Posterior vena cava (tissue), 2 donors: ENCODE measurements around the gene PSTPIP1. TPM values are rescaled to one million over a fixed set of nuclear protein-coding genes. Genes with fewer than 3 reads are reported as not detected.
"Not testable (repeated sequence)": the region's sequence is repeated elsewhere in the genome, so short reads cannot be mapped to it uniquely, and the experiment has no call there.

Experiments used
- DNase-seq: peaks from one replicate; pipeline ENCODE4 v3.0.0-alpha.2; 2020; ENCODE audit warnings: low spot score
- intact Hi-C, 2 donors: fragments of 100-400 bp; cut with DNase I; formaldehyde crosslinking; loops; one replicate each; pipeline versions ENCODE4 v1.14.1 to v1.14.2; 2022 to 2023
- long read RNA-seq, 2 donors: library from polyadenylated mRNA; unstranded; transcript quantifications; one replicate each; pipeline ENCODE4 v2.0.0, GENCODE V29; 2020 to 2021
- total RNA-seq, 2 donors: library from RNA; stranded (reverse); fragmentation: NEBNext Ultra II Directional; extraction: Animal tissue kit (Norgen Biotek cat#: 25700); gene quantifications; one replicate each; pipeline ENCODE4 v1.2.1, GENCODE V29; 2021
- donor health status: DM: yes; HTN: yes; CAD: no.
- donor health status: DM: yes; HTN: yes; CAD: no.

Gene PSTPIP1
- 10 to 100 TPM; 12.9 to 18.1 TPM for total RNA-seq
- long read RNA-seq, donor 1, partial matches to known transcripts, result 1 of 4 reads
- long read RNA-seq, donor 1, other reads (novel, unspliced or antisense), result 2 of 4 reads
- long read RNA-seq, donor 2, transcript PSTPIP1-203 (15 exons, 1,896 nt), result major isoform, 9 of 13 reads
- long read RNA-seq, donor 2, partial matches to known transcripts, result 0 of 13 reads
- long read RNA-seq, donor 2, other reads (novel, unspliced or antisense), result 4 of 13 reads

GRCh38 chr15:76994971-76995945 is at the start of gene PSTPIP1:
PSTPIP1 (plus strand) TSS chr15:76995126; CDS start chr15:76995574, 448 bp downstream.
- DNase-seq, result peak; percentile 85
- intact Hi-C loops, result no loop called here

GRCh38 chr15:76945494-76946093 is 49.3 kb upstream of the PSTPIP1 start:
- intact Hi-C loops, result no loop called here
- no peak for DNase-seq

- DNase-seq, result no peak
- intact Hi-C loops, result no loop called here
Measured at GRCh38 chr15:76947454-76947853, 47.5 kb upstream of the PSTPIP1 start.

- intact Hi-C loops, result no loop called here
- no peak for DNase-seq
Measured at GRCh38 chr15:76951220-76951619, 43.7 kb upstream of the PSTPIP1 start.

DNA sequence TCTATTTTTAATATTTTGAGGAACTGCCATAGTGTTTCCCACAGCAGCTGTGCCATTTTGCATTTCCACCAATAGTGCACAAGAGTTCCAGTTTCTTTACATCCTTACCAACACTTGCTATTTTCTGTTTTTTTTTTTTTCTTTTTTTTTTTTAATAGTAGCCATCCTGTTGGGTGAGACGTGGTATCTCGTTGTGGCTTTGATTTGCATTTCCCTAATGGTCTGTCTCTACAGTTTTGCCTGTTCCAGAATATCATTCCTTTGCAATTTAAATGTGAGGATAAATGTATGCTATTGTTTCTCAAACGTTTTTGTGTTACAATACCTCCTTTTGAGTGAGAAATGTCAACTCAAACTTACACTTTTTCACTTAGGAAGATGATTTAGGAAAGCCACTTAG is 41.0 kb upstream of the PSTPIP1 start:
- intact Hi-C loops, result no loop called here

GRCh38 chr15:76954744-76955143 is 40.2 kb upstream of the PSTPIP1 start:
- DNase-seq, result no peak
- intact Hi-C loops, result no loop called here

More for the DNA sequence above, 41.0 kb upstream of the PSTPIP1 start:
- DNase-seq, result no peak

- intact Hi-C loops, result no loop called here
- DNase-seq, result no peak
Measured at GRCh38 chr15:76961268-76962011, 33.5 kb upstream of the PSTPIP1 start.

- intact Hi-C loops, result no loop called here
- DNase-seq, result no peak
Measured at GRCh38 chr15:76962337-76963013, 32.5 kb upstream of the PSTPIP1 start.

- intact Hi-C loops, result no loop called here
- DNase-seq, result no peak
Measured at GRCh38 chr15:76963596-76963995, 31.3 kb upstream of the PSTPIP1 start.

- intact Hi-C loops, result no loop called here
- DNase-seq, result no peak
Measured at GRCh38 chr15:76964157-76964556, 30.8 kb upstream of the PSTPIP1 start.

- DNase-seq, intact Hi-C loops: not testable (repeated sequence)
Measured at GRCh38 chr15:76966051-76966450, 28.9 kb upstream of the PSTPIP1 start.

DNA sequence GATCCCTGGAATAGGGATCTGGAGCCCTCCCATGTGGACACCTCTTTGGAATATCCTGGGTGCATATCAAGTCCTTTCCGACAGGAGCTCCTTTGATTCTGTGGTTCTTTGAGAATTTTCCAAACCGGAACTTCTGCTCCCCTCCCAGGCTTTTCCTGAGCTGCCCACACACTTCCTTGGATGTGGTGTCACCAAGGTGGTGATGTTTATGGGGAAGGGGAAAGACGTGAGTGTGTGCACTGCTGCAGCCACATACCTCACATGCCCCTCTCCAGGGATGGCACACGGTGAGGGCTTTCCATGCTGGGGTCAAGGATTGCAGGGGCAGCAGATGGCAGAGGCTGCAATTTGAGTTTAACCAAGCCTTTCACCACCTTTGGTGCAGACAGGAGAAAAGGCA is 27.9 kb upstream of the PSTPIP1 start:
- intact Hi-C loops, result no loop called here
- no peak for DNase-seq

DNA sequence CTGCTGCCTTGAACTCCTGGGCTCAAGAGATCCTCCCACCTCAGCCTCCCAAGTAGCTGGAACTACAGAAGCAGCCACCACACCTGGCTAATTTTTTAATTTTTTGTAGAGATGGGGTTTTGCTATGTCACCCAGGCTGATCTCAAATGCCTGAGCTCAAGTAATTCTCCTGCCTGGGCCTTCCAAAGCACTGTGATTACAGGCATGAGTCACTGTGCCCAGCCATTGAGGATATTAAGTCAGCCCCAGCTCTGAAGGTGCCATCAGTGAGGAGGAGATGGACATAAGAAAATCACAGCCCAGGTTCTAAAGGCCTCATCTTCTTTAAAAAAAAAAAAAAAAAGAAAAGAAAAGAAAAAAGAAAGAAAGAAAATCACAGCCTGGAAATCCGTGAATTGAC is 26.6 kb upstream of the PSTPIP1 start:
- DNase-seq, result no peak
- intact Hi-C loops, result no loop called here

DNA sequence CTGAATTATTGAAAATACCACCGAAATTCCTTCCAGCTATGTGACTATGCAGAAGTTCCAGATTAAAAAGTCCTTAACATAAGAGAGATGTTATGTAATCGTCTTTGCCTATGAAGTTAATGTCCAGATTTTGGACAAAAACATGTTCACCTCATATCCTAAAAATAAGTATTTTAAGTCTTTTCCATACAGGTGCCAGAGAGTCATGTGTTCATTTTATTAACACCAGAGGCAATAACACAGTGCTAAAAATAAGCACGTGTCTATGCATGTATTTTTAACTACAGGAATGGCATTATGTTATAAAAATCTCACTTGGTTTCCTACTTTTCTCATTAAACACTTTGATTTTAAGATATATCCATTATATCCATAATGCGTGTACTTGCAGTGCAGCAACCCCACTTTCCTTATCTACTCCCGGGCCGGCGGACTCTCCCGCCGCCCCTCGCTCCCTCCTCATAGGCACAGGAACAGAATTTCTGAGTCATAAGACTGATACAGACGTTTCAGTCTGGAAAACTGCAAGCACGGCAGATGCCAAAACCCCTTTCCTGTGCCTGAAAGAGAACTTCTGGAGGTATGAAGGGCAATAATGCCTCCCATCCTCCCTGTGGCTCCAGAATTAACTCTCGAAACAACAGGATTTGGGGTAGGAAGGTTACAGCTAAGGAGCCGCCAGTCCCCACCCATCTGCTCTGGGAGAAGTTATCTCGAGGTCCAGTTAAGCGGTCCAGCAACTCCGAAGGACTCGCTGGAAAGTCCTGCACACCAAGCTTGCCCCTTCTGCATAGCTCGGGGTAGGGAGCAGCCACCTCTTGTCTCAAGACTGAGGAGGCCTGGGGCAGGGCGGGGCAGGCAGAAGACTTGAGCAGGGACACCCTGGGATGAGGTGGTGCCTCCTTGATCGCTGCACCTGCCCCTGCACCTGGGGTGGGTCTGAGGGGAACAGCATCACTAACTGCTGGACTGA is 22.3 kb upstream of the PSTPIP1 start:
- DNase-seq, result no peak
- intact Hi-C loops, result loop anchor here in 1 of 2 donors (10.0 kb wide), 1 partner anchor 858 kb away; no protein-coding TSS in a partner anchor

- intact Hi-C loops, result loop anchor here in 1 of 2 donors (10.0 kb wide), 1 partner anchor 859 kb away; no protein-coding TSS in a partner anchor
- DNase-seq, result no peak
Measured at GRCh38 chr15:76973362-76973743, 21.6 kb upstream of the PSTPIP1 start.

DNA sequence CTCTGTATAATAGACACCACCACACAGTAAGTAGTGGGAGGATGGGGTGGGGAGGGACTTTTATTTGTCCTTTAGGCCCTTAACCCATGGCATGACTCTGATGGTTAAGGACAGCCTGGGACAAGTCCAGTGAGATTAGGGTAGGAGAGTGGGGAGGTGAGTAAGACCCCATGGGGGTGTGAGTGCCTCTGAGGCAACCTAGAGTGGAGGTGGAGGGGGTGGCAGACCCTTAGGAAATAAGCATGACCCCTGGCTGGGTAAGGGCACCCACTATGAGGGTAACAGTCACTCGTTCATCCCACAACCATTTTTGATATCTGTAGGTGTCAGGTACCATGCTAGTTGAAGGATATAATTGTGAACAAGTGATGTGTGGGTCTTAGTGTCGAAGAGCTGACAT is 21.0 kb upstream of the PSTPIP1 start:
- no peak for DNase-seq
- intact Hi-C loops, result loop anchor here in 1 of 2 donors (10.0 kb wide), 1 partner anchor 859 kb away; no protein-coding TSS in a partner anchor

DNA sequence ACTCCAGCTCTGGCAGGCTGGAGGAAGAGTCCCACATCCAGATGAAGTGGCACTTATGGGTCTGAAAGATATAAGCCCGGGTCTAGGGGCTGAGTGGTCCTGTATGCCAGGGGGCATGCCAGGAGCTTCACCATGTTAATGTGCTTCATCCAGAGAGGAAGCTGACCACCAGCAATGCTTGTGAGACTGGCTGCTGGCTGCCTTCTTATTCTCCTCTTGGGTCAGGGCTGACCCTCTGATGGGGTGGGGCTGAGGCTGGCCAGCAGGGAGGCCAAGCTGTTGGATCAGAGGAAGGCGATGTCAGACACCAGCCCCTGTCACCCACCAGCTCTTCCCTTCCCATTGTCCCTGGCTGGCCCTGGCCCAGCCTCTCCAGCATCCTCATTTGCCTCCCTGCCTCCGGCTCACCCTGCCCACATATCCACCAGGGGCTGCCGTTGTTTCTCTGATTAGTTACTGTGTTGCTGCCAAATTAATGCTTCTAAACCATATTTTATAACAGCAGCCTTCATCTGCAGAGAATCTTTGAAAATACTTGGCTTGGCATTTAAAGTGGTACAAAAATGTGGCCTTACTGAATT is 20.4 kb upstream of the PSTPIP1 start:
- DNase-seq, result no peak
- intact Hi-C loops, result loop anchor here in 1 of 2 donors (10.0 kb wide), 1 partner anchor 860 kb away; no protein-coding TSS in a partner anchor
